Measurements from ENCODE around the gene LBR.

LBR gene

GRCh38 chr1:225428881-225429455 is 1.1 kb upstream of the LBR start:
- no peak overlapping the region for H2BK120ac ChIP-seq (ENCODE audit: low read depth, low read length)
- peak overlapping the region; percentile 90 for H3K9ac ChIP-seq (ENCODE audit: low read length)
- peak overlapping the region; percentile 70 for H3K4me2 ChIP-seq (ENCODE audit: low read length)
- H2BK15ac ChIP-seq (replicated peaks; ENCODE audit: low read depth) = no peak overlapping the region
- no peak overlapping the region for H2AK5ac ChIP-seq (ENCODE audit: low read length)
- peaks cover 31% of the 10 kb centered on the region for H3K79me2 ChIP-seq (ENCODE audit: control insufficient read depth, insufficient read depth, low read length)
- peaks cover 10% of the 10 kb centered on the region for H3K4me1 ChIP-seq (ENCODE audit: control insufficient read depth, low read depth, low read length)
- H3K4me3 ChIP-seq (ENCODE audit: low read length) = peak overlapping the region; percentile 22
- peak overlapping the region; percentile 84 for H3K27ac ChIP-seq (ENCODE audit: low read depth, low read length)
- H3K23ac ChIP-seq (ENCODE audit: low read length) = no peak overlapping the region
- no peak overlapping the region for H3K18ac ChIP-seq (ENCODE audit: low read length)
- no peaks in the 10 kb centered on the region for H3K27me3 ChIP-seq (ENCODE audit: insufficient read depth, low read length, poor library complexity)
- H2BK5ac ChIP-seq (ENCODE audit: low read length) = peak overlapping the region; percentile 74
- no peak overlapping the region for H3K4ac ChIP-seq (ENCODE audit: low read depth, low read length)
- no peak overlapping the region for H4K8ac ChIP-seq (ENCODE audit: low read depth, low read length)
- H3K79me1 ChIP-seq (ENCODE audit: low read length) = peaks cover 4% of the 10 kb centered on the region
- peak overlapping the region; percentile 95 for H3K56ac ChIP-seq (ENCODE audit: low read length)
- H3K36me3 ChIP-seq (ENCODE audit: control insufficient read depth, insufficient read depth, low read length) = no peaks in the 10 kb centered on the region
- no peak for DNase-seq
- H4K5ac ChIP-seq (ENCODE audit: low read length) = no peak overlapping the region
- WGBS (ENCODE audit: extremely low coverage, insufficient coverage, low lambda C conversion rate) = no CpG with 5 or more reads among the region's 7 CpGs

- H2BK120ac ChIP-seq (ENCODE audit: low read depth, low read length) = peak overlapping the region; percentile 46
- H3K4me3 ChIP-seq (ENCODE audit: low read length) = peak overlapping the region; percentile 88
- H3K27ac ChIP-seq (ENCODE audit: low read depth, low read length) = peak overlapping the region; percentile 84
- no peak overlapping the region for H3K23ac ChIP-seq (ENCODE audit: low read length)
- no peak overlapping the region for H2AK5ac ChIP-seq (ENCODE audit: low read length)
- peaks cover 4% of the 10 kb centered on the region for H3K79me1 ChIP-seq (ENCODE audit: low read length)
- H2BK5ac ChIP-seq (ENCODE audit: low read length) = peak overlapping the region; percentile 74
- H4K8ac ChIP-seq (ENCODE audit: low read depth, low read length) = no peak overlapping the region
- H3K56ac ChIP-seq (ENCODE audit: low read length) = peak overlapping the region; percentile 95
- H3K79me2 ChIP-seq (ENCODE audit: control insufficient read depth, insufficient read depth, low read length) = peaks cover 38% of the 10 kb centered on the region
- peak overlapping the region; percentile 94 for H3K18ac ChIP-seq (ENCODE audit: low read length)
- H3K4me2 ChIP-seq (ENCODE audit: low read length) = peak overlapping the region; percentile 70
- peak; percentile 96 for DNase-seq
- H3K9ac ChIP-seq (ENCODE audit: low read length) = peak overlapping the region; percentile 92
- H3K27me3 ChIP-seq (ENCODE audit: insufficient read depth, low read length, poor library complexity) = no peaks in the 10 kb centered on the region
- peaks cover 16% of the 10 kb centered on the region for H3K4me1 ChIP-seq (ENCODE audit: control insufficient read depth, low read depth, low read length)
- H3K36me3 ChIP-seq (ENCODE audit: control insufficient read depth, insufficient read depth, low read length) = no peaks in the 10 kb centered on the region
- peak overlapping the region; percentile 76 for H3K4ac ChIP-seq (ENCODE audit: low read depth, low read length)
- no peak overlapping the region for H2BK15ac ChIP-seq (replicated peaks; ENCODE audit: low read depth)
- no peak overlapping the region for H4K5ac ChIP-seq (ENCODE audit: low read length)
- no CpG with 5 or more reads among the region's 81 CpGs for WGBS (ENCODE audit: extremely low coverage, insufficient coverage, low lambda C conversion rate)
Measured at GRCh38 chr1:225428068-225428880, 436 bp upstream of the LBR start.

- H3K27ac ChIP-seq (ENCODE audit: low read depth, low read length) = peak overlapping the region; percentile 24
- H3K4ac ChIP-seq (ENCODE audit: low read depth, low read length) = no peak overlapping the region
Measured at GRCh38 chr1:225426395-225427234, 1.2 kb downstream of the LBR start.

GRCh38 chr1:225425201-225425786 is 2.5 kb downstream of the LBR start:
- peak overlapping the region; percentile 31 for H2BK120ac ChIP-seq (ENCODE audit: low read depth, low read length)
- H3K4me3 ChIP-seq (ENCODE audit: low read length) = no peak overlapping the region
- no CpG with 5 or more reads among the region's 5 CpGs for WGBS (ENCODE audit: extremely low coverage, insufficient coverage, low lambda C conversion rate)
- no peak overlapping the region for H2BK5ac ChIP-seq (ENCODE audit: low read length)
- H2BK15ac ChIP-seq (replicated peaks; ENCODE audit: low read depth) = no peak overlapping the region
- peaks cover 7% of the 10 kb centered on the region for H3K79me1 ChIP-seq (ENCODE audit: low read length)
- H3K23ac ChIP-seq (ENCODE audit: low read length) = no peak overlapping the region
- no peak overlapping the region for H4K8ac ChIP-seq (ENCODE audit: low read depth, low read length)
- H3K18ac ChIP-seq (ENCODE audit: low read length) = peak overlapping the region; percentile 28
- peaks cover 52% of the 10 kb centered on the region for H3K79me2 ChIP-seq (ENCODE audit: control insufficient read depth, insufficient read depth, low read length)
- peak overlapping the region; percentile 60 for H3K9ac ChIP-seq (ENCODE audit: low read length)
- no peak overlapping the region for H2AK5ac ChIP-seq (ENCODE audit: low read length)
- peak overlapping the region; percentile 69 for H3K56ac ChIP-seq (ENCODE audit: low read length)
- H3K4ac ChIP-seq (ENCODE audit: low read depth, low read length) = no peak overlapping the region
- no peaks in the 10 kb centered on the region for H3K27me3 ChIP-seq (ENCODE audit: insufficient read depth, low read length, poor library complexity)
- H4K5ac ChIP-seq (ENCODE audit: low read length) = no peak overlapping the region
- H3K4me1 ChIP-seq (ENCODE audit: control insufficient read depth, low read depth, low read length) = peaks cover 24% of the 10 kb centered on the region
- no peaks in the 10 kb centered on the region for H3K36me3 ChIP-seq (ENCODE audit: control insufficient read depth, insufficient read depth, low read length)
- H3K4me2 ChIP-seq (ENCODE audit: low read length) = peak overlapping the region; percentile 28
- H3K27ac ChIP-seq (ENCODE audit: low read depth, low read length) = peak overlapping the region; percentile 88
- DNase-seq = peak; percentile 96

More at GRCh38 chr1:225426395-225427234, 1.2 kb downstream of the LBR start:
- peaks cover 24% of the 10 kb centered on the region for H3K4me1 ChIP-seq (ENCODE audit: control insufficient read depth, low read depth, low read length)
- no peak overlapping the region for H3K23ac ChIP-seq (ENCODE audit: low read length)
- no peak overlapping the region for H2BK5ac ChIP-seq (ENCODE audit: low read length)
- no CpG with 5 or more reads among the region's 36 CpGs for WGBS (ENCODE audit: extremely low coverage, insufficient coverage, low lambda C conversion rate)
- no peak overlapping the region for H2BK120ac ChIP-seq (ENCODE audit: low read depth, low read length)
- H3K27me3 ChIP-seq (ENCODE audit: insufficient read depth, low read length, poor library complexity) = no peaks in the 10 kb centered on the region
- H4K8ac ChIP-seq (ENCODE audit: low read depth, low read length) = no peak overlapping the region
- H3K4me2 ChIP-seq (ENCODE audit: low read length) = peak overlapping the region; percentile 85
- H2AK5ac ChIP-seq (ENCODE audit: low read length) = no peak overlapping the region
- no peak overlapping the region for H2BK15ac ChIP-seq (replicated peaks; ENCODE audit: low read depth)
- peaks cover 5% of the 10 kb centered on the region for H3K79me1 ChIP-seq (ENCODE audit: low read length)
- H3K4me3 ChIP-seq (ENCODE audit: low read length) = peak overlapping the region; percentile 88
- H3K36me3 ChIP-seq (ENCODE audit: control insufficient read depth, insufficient read depth, low read length) = no peaks in the 10 kb centered on the region
- peaks cover 51% of the 10 kb centered on the region for H3K79me2 ChIP-seq (ENCODE audit: control insufficient read depth, insufficient read depth, low read length)
- DNase-seq = peak; percentile 51
- H3K18ac ChIP-seq (ENCODE audit: low read length) = peak overlapping the region; percentile 33
- H4K5ac ChIP-seq (ENCODE audit: low read length) = no peak overlapping the region
- peak overlapping the region; percentile 89 for H3K56ac ChIP-seq (ENCODE audit: low read length)
- H3K9ac ChIP-seq (ENCODE audit: low read length) = peak overlapping the region; percentile 92

GRCh38 chr1:225424562-225425200 is 3.2 kb downstream of the LBR start:
- Histone ChIP-seq H2BK15ac (replicated peaks; ENCODE audit: low read depth) (no peak overlapping the region), H2BK120ac (ENCODE audit: low read depth, low read length) (peak overlapping the region; percentile 31), H3K18ac (ENCODE audit: low read length) (peak overlapping the region; percentile 28), H3K79me2 (ENCODE audit: control insufficient read depth, insufficient read depth, low read length) (peaks cover 53% of the 10 kb centered on the region), H2BK5ac (ENCODE audit: low read length) (peak overlapping the region; percentile 88), H3K4me1 (ENCODE audit: control insufficient read depth, low read depth, low read length) (peaks cover 24% of the 10 kb centered on the region), H4K8ac (ENCODE audit: low read depth, low read length) (no peak overlapping the region), H3K4me2 (ENCODE audit: low read length) (peak overlapping the region; percentile 49), H2AK5ac (ENCODE audit: low read length) (no peak overlapping the region), H3K9ac (ENCODE audit: low read length) (peak overlapping the region; percentile 60), H3K36me3 (ENCODE audit: control insufficient read depth, insufficient read depth, low read length) (no peaks in the 10 kb centered on the region), H3K27me3 (ENCODE audit: insufficient read depth, low read length, poor library complexity) (no peaks in the 10 kb centered on the region), H4K5ac (ENCODE audit: low read length) (no peak overlapping the region), H3K4me3 (ENCODE audit: low read length) (no peak overlapping the region), H3K56ac (ENCODE audit: low read length) (peak overlapping the region; percentile 69), H3K27ac (ENCODE audit: low read depth, low read length) (peak overlapping the region; percentile 88), H3K23ac (ENCODE audit: low read length) (no peak overlapping the region), H3K79me1 (ENCODE audit: low read length) (peaks cover 7% of the 10 kb centered on the region), H3K4ac (ENCODE audit: low read depth, low read length) (no peak overlapping the region)
- peak; percentile 93 for DNase-seq
- WGBS (ENCODE audit: extremely low coverage, insufficient coverage, low lambda C conversion rate) = no CpG with 5 or more reads among the region's 6 CpGs
